ENCODE data around the gene GRM7.

Gene GRM7

DNA sequence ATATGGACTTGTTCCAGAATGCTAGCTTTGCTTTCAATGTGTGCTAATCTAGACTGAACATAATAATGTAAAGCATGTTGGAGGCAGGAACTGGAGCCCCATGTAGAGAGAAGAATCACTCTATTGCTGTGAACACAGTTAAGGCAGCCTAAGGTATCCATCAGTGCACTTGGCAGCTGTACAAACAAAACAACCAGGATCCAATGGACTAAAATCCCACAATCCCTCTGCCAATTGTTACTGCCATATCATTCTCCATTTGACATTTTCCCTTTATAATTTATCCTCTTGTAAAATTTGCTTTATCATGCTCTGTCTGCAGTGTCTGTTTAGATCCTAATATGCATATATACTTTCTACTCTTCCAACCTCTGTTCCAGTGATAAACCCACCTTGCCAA is 883.9 kb downstream of the GRM7 start:
- no peak for DNase-seq

DNA sequence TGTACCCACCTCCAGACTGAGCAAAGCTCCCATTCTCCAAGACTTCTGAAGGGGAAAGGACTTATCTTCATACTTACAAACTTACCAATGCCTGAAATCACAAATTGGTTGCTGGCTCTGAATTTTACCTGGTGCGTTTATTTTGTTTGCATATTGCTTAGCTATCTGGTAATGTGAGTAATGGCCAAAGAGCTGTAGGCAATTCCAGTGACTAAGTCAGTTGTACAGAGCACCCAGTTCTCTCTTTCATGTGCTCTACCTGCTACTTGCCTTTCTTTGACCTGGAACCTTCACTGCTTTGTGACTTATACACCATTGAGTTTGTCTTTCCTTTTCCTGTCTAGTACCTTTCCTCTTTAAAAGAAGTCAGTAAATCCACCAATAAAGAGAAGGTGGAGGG is 884.8 kb downstream of the GRM7 start:
- DNase-seq = no peak

DNA sequence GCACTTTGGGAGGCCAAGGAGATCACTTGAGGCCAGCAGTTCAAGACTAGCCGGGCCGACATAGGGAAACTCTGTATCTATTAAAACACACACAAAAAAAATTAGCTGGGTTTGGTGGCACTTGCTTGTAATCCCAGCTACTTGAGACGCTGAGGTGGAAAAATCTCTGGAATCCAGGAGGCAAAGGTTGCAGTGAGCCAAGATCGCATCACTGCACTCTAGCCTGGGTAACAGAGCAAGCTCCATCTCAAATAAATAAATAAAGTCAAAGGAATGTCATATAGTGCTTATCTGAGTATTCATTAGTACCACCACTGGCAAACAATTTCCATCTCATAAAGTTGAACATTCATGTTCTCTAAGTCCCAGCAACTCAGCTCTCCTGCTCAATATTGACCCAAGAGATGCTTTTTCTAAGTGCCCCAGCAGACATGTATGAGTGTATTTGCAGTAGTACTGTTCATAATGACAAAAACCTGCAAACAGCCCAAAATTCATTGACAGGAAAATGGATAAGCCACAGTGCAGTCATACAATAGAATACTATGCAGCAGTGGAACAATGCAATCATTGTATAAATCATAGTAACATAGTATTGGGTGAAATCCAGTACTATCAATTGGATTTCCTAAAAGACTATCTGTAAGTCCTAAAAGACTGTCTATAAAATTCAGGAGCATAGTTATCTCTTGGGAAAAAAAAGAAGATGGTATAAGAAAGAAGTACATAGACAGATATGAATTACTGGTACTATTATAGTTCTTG is 889.2 kb downstream of the GRM7 start:
- DNase-seq = no peak

DNA sequence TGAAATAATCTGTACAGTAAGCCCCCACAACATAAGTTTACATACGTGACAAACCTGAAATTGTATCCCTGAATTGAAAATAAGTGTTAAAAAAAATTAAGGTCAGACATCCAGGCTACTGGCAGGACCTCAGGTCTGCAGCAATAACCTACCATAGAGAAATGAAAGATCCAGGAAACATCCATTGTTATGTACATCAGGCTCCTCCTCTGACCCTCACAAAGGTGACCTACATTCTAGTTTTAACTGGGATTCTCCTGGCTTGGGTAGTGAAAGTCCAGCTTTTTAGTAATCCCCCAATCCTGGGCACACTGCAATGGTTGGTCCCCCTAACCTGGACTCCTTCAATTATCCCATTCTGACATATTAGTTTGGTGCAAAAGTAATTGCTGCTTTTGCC is 891.1 kb downstream of the GRM7 start:
- DNase-seq = no peak

DNA sequence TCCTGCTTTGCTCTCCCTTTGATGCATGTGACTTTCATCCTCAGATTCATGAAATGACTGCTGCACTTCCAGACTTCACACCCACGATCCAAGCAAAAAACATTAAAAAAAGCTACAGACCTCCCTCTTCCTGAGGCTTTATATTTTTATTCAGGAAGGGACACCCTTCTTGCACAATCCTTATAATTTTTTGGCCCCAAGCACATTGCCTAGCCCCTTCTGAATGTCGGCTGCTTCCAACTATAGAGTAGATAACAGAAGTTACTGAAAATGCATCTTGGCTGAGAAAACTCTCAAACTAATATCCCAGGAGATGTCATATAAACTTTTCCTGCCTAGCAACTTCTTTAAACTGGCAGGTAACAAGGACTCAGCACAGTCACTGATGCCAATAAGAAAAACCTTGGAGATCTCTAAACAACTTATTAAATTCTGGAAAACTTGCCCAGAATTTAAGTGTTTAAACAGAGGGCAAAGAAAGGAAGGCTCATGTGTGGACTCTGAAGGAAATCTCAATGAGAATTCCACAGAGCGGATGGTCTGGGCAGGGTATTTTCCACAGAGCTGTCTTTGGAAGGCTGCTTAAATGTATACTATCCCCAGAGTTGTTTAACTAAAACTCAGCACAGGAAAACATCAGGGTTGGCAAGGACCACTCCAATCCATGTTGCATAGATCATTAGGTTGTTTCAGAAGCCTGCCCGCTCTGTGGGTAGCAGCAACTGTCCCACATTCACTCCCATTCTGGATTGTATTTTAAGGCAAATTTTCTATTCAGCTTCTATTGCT is 893.9 kb downstream of the GRM7 start:
- DNase-seq = no peak

DNA sequence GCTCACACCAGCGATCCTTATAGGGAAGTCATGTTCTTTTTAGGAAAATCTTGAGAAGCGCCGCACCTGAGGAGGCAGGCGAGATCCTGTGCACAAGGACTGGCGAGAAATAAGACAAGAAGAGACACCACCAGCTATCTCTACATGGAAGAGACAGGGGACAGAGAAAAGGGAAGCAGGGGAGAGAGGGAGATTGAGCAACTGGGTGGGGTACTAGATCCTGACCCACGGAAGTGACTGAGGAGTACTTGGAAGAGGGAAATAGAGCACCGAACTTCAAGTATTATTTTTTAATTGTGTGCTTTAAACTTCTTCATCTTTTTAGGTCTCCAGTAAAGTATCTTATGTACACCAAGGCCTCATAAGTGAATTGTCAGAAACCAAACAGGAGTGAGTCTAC is 898.7 kb downstream of the GRM7 start:
- peak; percentile 33 for DNase-seq

DNA sequence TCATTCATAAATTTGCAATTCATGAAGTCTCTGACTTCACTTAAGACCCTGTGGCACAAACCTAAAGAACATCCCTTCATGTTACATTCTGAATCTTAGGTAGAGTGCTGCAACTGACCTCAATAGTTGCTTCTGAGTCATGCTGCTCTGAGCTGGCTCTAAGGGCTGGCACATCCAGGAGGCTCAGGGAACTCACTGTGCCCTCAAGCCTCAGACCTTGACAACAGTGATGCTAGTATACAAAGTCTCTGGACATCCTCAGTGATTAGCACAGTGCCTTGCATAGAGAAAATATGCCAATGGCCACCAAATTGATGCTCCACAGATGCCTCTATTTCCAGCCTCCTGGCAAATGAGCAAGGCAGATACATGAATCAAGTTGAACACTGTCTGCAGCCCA is 899.8 kb downstream of the GRM7 start:
- DNase-seq = no peak

DNA sequence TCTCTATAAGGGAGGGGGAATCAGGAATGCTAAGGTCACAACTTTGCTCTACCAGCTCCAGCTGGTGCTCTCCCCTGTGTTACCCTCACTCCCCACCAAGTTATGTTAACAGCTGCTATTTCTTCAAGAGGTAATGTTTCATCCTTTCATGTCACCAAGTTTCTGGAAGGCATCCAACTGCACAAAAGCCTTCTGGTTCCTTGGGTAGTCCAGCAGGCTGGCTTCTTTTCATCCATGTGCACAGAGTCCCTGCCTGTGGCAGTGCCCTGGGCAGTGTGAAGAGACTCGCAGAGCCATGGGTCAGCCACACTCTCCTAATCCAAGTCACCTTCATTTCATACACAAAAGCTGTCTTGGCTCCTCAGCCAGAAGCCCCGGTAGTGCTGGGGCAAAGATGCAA is 903.2 kb downstream of the GRM7 start:
- DNase-seq = no peak

DNA sequence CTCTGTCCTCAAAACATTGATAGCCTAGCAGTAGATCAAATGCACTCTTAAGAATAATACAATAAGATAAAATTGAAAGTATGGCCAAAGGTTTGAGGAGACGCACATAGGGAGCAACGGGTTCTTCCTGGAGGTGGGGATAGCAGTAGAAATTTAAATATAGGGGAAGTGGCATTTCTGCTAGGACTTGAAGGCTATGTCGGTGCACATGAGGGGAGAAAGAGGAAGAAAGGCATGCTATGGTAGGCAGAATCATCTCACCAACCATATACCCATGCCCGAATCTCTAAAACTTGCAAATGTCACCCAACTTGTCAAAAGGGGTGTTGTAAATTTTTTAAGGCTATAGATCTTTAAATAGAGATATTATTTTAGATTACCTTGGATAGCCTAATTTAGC is 905.6 kb downstream of the GRM7 start:
- peak; percentile 21 for DNase-seq

DNA sequence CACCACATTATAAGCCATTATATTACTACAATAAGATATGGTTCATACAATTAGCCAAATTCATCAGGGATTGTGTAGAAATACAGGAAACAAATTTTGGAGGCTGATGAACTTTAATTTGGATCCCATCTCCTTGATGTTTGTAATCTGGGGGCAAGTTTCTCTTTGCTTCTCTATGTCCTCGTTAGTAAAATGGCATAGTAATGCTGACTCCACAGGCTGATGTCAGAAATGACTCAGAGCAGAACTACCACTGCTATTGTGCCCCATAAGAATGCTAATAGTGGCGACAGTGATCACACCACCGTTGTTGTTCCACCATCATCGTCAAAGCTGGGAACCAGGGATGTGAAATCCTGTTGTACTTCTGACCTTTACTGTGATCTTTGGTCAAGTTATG is 918.4 kb downstream of the GRM7 start:
- DNase-seq = peak; percentile 40

DNA sequence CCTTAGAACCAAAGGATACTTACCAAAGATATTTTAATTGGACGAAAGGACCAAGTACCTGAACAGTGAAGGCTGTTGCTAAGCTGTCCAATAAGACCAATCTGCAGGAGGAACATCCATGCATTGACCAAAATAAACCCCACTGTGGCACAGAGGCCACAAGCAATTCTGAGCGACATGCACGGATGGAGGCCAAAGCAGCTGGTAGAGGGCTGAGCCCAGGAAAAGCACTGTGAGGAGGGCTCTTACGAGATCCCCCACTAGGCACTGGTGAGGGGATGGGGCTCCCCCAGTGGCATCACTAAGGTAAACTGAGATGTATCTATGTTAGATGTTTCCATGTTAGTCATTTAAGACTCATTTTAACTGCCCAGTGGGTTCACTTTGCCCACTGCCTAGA is 920.5 kb downstream of the GRM7 start:
- DNase-seq = no peak

DNA sequence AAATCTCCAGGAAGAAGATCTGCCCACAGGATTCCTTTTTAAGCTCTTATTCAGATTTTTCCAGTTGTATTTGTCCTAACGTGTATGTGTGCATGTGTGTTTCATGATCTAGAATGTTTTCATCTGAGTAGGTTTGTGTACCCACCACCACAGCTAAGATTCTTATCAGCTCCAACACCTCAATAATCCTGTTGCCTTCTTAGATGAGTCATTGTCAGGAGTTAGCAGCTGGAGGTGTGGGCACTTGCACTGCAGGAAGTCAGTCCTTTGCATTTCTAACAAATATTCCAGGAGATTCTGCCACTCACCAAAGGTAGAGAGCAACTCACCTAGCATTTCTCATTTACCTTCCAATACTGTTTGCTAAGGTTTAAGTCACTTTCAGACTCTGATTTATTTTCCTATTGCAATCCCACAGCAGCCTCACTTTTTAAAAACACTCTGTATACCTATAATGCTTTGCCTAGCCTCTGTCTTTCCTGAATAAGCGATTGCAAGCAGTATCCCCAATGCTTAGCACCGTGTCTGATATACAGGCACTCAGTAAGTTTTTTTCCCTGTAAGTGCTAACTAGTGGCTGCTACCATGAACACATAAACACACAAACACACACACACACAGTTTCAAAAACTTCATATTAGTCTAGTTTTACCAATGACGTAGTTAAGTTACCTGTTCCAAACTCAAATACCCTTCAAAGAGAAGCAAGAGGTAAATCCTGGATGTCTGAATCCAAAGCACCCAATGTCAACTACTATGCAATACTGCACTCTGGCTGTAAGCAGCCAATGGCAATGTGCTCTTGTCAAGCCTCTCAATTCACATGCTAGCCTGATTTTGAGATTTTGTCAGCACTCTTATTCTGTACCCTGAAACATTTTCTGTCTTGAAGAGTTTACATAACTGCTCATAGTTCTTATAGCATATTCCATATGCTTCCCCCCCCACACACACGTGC is 927.2 kb downstream of the GRM7 start:
- no peak for DNase-seq

DNA sequence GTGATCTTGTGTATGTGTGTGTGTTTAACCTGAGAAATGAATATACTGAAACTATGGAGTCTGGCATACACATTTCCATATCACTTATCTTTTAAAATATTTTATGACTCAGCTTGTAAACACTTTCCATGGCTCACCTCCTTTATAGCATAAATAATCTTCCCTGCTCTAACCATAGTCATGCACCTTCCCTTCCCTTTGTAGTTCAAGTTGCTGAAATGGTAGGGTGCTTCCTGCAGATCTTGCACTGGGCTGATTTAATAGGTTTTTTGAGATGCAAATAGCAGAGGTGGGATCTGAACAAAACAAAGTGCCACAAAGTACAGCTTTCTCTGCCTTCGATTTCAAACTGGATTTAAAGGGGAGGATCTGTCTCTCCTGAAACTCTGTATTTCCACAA is 928.0 kb downstream of the GRM7 start:
- DNase-seq = no peak

DNA sequence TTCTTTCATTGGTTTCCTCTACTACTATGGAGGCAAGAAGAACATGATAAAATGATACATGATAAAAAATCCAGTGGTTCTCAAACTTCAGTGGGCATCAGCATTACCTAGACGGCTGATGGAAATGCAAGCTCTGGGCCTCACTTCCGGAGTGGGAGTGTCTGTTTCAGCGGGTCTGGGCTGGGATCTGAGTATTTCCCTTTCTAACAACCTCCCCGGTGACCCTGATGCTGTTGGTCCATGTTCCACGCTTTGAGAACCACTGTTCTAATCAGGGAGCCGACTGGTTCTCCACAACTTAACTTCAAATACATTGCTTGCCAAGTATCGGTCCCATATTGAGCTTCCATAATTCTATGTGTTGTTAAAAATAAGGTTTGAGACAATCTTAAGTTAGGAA is 928.4 kb downstream of the GRM7 start:
- no peak for DNase-seq

DNA sequence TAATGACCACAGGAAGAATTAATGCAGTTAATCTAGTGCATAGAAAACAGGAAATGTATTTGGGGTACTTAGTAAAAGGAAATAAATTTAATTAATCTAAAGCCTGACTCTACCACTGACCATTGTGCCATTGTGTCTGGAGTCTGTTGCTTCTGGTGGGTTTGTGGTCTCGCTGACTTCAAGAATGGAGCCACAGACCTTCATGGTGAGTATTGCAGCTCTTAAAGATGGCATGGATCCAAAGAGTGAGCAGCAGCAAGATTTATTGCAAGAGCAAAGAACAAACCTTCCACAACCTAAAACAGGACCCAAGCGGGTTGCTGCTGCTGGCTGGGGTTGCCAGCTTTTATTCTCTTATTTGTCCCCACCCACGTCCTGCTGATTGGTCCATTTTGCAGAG is 929.2 kb downstream of the GRM7 start:
- no peak for DNase-seq

Measured in suppressor macrophage treated with lipopolysaccharide for 4 hours (primary cell).